HG02678 (cell line): ENCODE data around the gene NDUFB10.

ENCODE experiments used
- ATAC-seq: cut with Tn5 transposase; IDR thresholded peaks from one replicate; pipeline ENCODE4 v1.9.1; 2021; ENCODE audit warnings: mild to moderate bottlenecking, moderate library complexity; ENCODE audit not compliant: unreplicated experiment

The NDUFB10 gene

GRCh38 chr16:1982013-1982433, 22.7 kb downstream of the NDUFB10 start:
- ATAC-seq: no peak

GRCh38 chr16:1982991-1983543, 23.7 kb downstream of the NDUFB10 start:
- ATAC-seq: no peak

- peak; percentile 84 for ATAC-seq
Measured at GRCh38 chr16:1983544-1984346, 24.4 kb downstream of the NDUFB10 start, which contains the start of gene GFER. Gene GFER, plus strand, starts transcription at chr16:1984193. Its CDS starts 26 bp downstream, at chr16:1984219.

GRCh38 chr16:1984347-1985225, 25.2 kb downstream of the NDUFB10 start:
- ATAC-seq: peak; percentile 8

- ATAC-seq: no peak
Measured at GRCh38 chr16:1985466-1986150, 26.3 kb downstream of the NDUFB10 start.

GRCh38 chr16:1987198-1987597, 27.9 kb downstream of the NDUFB10 start:
- ATAC-seq: no peak

GRCh38 chr16:1989209-1990100, 30.1 kb downstream of the NDUFB10 start, which contains the start of gene SYNGR3:
Gene SYNGR3, plus strand, starts transcription at chr16:1989970. Its CDS starts 133 bp downstream, at chr16:1990103.
- ATAC-seq: no peak

- no peak for ATAC-seq
Measured at GRCh38 chr16:1990101-1990350, 30.7 kb downstream of the NDUFB10 start.

- ATAC-seq: no peak
Measured at GRCh38 chr16:1990351-1991134, 31.2 kb downstream of the NDUFB10 start.

GRCh38 chr16:1991135-1991551, 31.8 kb downstream of the NDUFB10 start:
- ATAC-seq: no peak

GRCh38 chr16:1991588-1991947, 32.2 kb downstream of the NDUFB10 start:
- no peak for ATAC-seq

- peak; percentile 48 for ATAC-seq
Measured at GRCh38 chr16:1991948-1992703, 32.8 kb downstream of the NDUFB10 start.

- ATAC-seq: no peak
Measured at GRCh38 chr16:1992704-1993317, 33.5 kb downstream of the NDUFB10 start.

GRCh38 chr16:1993731-1994131, 34.4 kb downstream of the NDUFB10 start:
- no peak for ATAC-seq

- no peak for ATAC-seq
Measured at GRCh38 chr16:1997494-1998359, 38.4 kb downstream of the NDUFB10 start.

GRCh38 chr16:1998360-1998835, 39.1 kb downstream of the NDUFB10 start:
- no peak for ATAC-seq
